Activated CD4-positive, alpha-beta T cell treated with anti-CD3 and anti-CD28 coated beads, Interleukin-2, amount 50 U/mL, for 24 hours (primary cell): ENCODE data around the gene ISG20L2.

ENCODE experiments used
- DNase-seq, 2 donors: peaks; one replicate each; pipeline ENCODE4 v3.0.0-alpha.2; 2020; ENCODE audit warnings: low read depth in 1 of 2, low spot score in 1 of 2

ISG20L2 gene

DNA sequence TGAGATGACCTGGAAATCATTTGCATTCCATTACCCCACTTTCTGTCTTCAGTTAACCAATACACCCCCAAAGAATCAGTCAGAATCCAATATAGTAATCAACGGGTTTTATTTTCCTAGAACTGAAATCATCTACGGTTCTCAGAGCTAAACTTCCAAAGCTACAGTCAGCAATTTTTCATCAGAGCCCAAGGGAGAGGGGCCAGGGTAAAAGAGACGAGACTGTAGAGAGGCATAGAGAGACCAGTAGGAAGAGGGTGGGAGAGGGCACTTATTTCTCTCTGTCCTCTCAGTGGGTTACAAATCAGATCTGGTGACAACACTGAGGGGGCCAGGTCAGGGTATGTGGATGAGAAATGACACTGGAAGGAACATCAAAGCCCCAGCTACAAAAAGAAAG, 13.5 kb upstream of the ISG20L2 start:
- no peak for DNase-seq

DNA sequence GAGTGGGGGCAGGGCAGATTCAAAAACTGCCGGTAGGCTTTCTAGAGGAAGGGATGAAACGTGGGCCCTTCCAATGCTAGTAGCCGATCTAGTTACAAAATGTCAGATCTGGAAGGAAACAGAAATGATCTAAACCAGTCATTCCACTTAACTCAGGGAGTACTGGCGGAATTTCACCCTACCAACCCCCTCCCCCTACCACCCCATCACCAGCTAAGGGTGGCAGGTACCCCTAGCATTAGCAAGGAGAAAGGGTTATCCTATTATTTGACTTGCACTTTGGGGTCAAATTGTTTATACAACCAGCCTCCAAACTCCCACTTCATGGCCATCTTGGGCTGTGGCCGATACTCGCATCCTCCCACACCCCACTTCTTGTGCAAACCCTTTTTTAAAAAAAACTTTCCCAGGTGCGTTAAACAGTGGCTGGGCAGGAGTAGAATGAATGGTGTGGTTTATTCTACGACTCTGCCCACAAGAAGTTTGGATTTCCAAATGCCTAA, 13.0 kb upstream of the ISG20L2 start:
- no peak for DNase-seq

DNA sequence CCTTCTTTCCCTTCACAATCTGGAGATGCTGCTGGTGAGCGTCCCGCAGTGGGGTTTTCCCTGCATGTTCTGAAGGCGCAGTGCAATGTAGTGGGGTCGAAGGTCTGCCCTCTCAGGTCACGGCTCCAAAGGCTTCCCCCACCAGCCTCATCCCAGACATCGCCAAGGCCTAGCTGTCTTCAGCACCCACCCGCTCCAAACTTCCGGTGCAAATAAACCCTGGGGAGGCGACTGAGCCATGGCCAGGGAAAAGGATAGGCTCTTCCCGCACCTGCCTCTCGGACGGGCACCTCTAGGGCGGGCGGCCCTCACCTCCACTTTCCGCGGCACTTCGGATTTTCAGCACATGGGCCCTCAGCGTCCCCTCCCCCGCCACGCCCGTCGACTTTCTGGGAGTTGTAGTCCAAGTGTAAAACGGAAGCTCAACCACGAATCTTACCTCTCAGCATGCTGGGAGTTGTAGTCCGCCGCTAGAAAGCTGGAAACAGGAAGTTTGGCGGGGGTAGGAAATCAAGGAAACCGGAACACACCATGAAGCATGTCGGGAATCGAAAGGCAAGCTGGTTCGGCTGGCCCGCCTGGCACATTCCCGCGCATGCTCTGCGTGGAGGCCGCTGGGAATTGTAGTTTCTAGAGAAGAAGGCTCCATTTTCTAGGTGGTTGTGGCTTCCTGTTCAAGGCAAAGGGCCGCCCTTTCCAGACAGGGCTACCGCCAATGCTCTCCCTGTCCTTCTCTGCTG, 12.3 kb upstream of the ISG20L2 start, which contains the start of gene MRPL24:
TSS of gene MRPL24 (minus strand) at position 348 of the 740 bp plus-strand sequence. CDS start 2,384 bp downstream, outside the sequence.
- DNase-seq: peak; percentile 86 to 98

DNA sequence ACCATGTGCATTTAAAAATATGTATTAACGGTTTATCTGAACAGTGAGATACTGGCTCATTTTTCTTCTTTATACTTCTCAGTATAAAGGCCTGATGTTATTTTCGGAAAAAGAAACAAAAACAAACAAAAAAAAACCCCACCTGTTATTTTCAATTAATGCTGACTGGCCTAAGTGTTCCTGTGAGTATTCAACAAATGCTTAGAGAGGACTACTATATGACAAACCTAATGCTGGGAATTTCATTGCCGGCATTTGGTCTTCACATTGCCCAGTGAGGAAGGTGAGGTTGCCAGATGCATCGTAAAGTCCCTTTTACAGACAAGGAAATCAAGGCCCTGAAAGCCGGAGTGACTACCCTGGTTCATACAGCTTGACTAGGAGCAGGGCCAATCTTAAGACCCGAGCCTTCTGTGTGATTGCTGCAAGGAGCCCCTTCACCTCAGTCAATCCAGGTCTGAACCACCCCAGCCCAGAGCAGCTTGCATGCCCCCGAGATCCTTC, 11.7 kb upstream of the ISG20L2 start:
- DNase-seq: no peak

DNA sequence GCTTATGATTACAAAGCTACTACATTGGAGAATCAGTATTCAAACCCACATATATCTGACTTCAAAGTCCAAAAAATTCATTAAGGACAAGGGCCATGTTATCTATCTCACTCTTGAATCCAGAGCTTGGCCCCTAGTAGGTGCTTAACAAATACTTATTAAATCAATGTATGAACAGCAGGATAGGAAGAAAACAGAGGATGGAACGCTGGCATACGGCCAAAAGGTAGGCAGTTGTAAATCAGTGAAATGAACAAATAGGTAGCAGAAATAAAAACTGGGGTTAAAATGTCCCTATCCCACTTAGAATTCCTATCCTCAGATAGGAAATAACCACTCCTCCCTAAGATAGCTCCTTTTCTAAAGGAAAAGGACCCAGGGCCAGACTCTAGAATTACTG, 10.3 kb upstream of the ISG20L2 start:
- DNase-seq: no peak

DNA sequence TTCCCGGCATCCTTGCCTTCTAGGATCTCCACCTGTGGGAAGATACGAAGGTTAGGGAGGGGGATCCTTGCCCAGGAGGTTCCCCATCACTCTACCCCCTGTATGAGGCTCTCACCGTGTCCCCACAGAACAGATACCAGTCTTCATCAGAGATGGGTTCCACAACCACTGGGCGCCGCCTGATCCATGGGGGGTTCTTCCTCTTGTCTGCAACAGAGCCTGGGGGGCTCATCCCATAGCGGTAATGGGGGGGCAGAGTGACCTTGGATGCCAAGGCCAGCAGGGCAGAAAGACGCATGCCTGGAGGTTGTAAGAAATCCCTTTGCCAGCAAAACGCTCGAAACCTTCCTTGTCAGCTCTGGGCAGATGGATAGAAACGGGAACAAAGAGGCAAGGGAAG, 9.8 kb upstream of the ISG20L2 start:
- no peak for DNase-seq

DNA sequence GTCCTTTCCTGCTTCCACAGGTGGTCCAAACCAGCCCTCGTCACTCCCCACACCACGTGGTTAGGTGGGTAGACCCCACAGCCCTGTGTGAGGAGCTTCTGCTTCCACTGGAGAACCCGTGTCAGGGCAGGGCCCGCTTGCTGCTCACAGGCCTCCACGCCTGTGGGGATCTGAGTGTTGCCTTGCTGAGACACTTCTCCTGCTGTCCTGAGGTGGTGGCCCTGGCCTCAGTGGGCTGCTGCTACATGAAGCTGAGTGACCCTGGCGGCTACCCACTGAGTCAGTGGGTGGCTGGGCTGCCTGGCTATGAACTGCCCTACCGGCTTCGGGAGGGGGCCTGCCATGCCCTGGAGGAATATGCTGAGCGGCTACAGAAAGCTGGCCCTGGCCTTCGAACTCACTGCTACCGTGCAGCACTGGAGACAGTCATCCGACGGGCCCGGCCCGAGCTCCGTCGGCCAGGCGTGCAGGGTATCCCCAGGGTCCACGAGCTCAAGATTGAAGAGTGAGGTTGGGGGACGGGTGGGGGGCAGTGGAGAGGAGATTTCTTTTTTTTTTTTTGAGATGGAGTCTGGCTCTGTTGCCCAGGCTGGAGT, 5.5 kb upstream of the ISG20L2 start:
- DNase-seq: no peak

DNA sequence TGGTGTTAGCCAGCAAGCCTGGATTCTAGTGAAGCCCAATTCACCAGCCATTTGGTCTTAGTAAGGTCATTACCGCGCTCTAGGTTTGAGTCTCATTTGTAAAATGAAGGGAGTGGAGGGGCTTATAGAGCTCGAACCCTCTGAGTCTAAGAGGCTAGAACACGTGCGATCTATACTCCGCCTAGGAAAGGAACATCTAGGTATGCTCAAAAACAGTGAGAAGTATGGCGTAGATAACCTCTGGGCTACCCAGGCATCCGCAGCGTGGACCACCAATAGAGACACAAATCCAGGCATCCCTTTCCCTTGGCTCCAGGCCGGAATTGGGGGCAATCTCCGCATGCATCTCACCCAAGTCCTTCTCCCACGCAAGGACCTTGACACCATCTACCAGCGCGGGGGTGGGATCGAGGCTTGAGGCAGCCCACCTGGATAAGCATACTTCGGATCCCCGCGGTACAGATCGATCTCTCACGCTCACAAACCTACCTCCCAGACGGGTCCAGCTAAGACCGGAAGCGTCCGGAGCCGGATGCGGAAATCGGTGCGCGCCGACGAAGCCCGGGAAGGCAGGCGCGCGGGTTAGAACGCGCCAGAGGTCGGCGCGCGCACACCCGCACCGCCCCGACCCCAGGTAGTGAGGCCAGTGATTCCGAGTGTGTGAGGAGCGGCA, 504 bp downstream of the ISG20L2 start, which contains the start of gene METTL25B:
TSS of gene METTL25B (plus strand) at position 544 of the 673 bp plus-strand sequence. CDS start 636 bp downstream, outside the sequence.
- peak in 1 of 2 donors; percentile 72 for DNase-seq

DNA sequence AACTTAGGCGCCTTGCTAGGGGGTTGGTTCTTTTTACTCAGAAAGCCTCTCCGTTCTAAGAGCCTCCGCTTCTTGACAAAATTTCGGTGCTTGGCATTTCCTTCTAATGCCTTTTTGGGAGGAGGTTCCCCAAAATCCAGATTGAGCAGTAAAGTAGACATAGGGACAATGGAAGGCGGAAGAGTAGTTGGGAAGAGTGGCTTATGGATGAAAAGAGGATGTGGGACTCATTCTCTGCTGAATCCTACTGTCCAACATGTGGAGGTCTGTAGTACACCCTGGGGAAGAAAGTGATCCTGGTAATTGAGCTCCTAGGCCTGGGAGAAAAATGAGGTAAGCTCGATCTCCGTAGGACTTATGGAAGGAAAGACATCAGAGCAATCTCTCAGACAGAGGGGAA, 1.1 kb downstream of the ISG20L2 start:
- DNase-seq: no peak

DNA sequence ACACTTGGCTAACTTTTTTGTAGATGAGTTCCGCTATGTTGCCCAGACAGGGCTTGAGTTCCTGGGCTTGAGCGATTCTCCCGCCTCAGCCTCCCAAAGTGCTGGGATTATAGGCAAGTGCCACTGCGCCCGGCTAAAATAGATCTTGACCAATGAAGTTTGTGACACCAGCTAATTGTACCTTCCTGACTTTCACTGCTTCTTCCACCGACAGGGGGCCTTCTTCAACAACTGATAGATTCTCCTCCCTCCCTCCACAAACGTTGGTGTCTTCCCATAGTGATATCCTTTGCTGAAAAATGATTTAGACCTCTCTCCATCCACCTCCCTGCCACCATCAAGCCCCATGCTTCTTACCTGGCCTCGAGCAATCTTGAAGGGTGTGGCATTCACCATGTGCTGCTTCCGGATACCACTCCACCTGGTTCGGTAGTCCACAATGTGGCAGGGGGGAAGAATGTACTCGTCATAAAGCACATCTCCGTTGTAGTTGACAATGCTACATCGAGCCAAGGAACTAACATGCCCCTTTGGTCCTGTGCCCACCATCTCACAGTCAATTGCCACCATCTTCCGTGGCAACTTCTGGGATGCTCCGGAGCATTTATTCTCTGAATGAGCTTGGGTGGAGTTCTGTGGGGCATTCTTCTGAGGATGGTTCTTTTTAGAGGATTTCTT, 1.9 kb downstream of the ISG20L2 start:
- DNase-seq: peak in 1 of 2 donors; percentile 30

DNA sequence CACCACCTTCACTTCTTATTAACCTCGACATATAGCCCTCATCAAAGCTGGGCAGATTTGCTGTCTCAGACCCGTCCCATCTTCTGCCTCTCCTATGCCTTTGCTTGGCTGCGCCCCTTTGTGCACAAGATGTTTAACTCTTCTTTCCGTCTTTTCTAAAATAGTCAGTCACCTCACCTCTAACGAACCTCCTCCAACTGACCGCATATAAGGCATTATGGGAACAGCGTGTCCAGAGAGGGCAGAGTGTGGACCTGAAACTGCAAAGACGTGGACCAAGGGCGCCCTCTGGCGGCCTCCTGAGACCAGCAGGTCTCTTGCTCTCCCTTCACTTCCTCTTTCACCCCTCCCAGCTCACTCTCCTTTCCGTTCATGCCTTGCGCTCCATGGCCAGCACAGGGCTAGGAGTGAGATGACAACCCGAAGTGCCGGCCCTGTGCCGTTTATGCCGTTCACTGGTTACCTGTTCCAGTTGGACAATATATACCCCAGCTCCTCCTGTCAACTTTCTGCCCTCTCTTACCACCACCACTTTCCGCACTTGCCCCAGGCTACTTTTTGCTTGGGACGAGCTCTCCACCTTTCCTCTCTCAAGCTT, 2.8 kb downstream of the ISG20L2 start:
- DNase-seq: peak; percentile 64 to 67

DNA sequence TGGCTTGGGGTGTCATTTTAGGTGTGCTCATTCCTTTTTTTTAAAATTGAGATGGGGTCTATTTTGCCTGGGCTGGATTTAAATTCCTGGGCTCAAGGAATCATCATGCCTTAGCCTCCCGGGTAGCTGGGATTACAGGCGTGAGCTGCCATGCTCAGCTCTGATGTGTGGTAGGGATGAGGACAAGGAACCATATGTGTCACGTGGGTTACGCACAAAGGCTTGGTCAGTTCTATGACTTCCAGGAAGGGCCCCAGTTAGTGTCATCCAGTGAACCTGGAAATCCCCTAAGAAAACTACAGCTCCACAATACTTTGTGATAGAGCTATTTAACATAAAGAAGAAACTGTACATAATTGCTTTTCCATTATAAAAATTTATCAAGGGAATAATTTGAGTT, 7.0 kb downstream of the ISG20L2 start:
- no peak for DNase-seq

DNA sequence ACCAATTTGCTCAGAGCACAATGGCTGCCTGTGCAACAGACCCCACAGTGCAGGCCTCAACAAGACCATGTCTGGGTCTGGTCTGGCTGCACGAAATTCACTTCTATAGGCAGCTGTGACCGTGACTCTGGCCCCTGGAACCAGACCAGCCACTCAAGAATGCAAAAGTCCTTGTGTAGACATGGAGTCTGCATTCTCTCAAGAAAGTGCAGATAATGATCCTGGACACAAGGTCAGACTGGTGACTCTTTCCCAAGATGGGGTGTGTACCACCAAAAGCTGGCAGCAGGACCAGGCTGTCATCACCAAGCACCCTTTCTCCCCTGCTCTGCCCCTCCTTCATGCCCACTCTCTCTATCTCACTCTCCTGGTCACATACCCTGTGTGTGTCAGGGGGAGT, 7.4 kb downstream of the ISG20L2 start:
- no peak for DNase-seq

DNA sequence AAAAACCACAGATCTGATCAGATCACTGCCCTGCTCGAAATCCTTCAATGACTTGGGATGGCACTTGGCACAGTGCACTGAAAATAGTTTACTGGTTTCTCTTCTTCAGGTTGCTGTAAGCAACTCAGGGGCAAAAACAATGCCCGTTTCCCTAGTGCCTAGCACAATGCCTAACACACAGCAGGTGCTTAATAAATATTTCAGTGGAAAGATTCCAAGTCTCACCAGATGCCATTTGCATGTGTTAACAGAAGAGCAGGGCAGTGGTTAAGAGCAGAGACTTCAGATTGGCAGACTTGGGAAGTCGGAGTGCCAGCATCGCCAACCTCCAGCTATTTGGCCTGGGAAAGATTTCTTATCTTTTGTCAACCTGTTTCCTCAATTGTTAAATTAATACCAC, 11.2 kb downstream of the ISG20L2 start:
- DNase-seq: no peak

DNA sequence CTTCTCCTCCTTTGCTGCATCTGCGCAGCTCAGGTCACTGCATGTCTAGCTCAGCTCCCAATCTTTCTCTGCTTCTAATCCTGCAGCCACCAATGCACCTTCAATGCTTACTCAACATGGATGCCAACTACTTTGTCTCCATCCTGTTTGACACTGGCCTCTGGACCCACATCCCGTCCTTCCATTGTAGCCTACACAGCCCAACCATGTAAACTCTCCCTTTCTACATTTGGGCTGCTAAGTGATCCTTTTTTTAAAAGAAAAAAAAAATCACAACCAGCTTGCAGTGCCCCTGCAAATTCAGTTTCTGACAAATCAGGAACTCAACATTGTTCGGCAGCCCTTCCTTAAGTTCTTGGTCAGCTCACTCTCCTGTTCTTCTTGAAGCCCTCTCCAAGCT, 13.7 kb downstream of the ISG20L2 start:
- no peak for DNase-seq

DNA sequence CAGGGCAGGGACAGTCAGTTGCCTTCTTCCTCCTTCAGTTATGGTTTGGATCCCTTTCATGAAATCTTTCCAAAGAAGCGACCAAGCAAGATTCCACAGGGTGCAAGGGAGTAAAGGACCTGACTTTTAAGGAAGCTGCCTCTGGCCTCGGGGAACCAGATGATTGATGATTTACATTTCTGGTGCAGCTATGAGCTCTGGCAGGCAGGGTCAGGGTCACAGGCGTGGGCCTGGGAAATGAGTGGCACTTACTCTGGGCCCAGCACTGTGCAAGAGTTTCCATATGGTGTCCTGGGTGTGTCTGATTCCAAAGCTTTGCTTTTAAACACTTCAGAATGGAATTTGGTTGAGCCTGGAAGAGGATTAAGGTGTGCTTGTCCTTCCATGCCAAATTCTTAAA, 15.9 kb downstream of the ISG20L2 start:
- no peak for DNase-seq

DNA sequence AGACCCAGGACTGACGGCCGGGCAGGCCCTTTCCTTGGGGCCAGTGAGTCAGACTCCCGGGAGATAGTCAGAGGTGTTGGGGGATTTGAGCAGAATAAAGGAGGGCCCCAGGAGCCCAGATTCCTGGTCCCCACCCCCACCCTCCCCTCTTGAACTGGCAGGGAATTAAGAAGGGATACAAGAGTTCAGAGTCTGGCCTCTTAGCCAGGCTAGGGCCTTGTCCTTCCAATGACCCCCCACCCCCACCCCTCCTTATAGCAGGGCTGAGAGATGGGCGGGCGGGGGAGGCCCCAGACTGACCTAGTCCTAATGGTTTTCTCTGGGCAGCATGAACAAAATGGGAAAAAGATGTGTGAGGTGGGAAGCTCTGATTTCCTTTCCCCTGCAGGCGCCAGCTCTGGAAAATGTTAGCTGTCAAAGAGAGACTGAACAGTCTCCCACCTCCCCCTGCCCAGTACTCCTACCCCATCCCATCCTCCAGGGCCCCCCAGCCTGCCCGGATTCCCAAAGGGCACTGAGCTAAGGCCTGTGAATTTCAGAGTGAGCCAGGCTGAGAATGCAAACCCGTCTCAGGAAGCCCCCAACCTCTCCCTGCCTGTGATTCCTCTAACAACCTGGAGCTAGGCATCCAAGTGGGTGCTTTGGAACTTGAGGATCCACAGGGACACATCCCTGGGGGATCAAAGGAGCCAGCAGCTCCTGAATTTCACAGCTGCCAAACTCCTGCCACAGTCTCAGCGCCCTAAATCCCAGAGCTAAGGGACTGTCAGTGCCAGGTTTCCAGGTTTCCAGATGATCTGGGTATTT, 17.4 kb downstream of the ISG20L2 start:
- no peak for DNase-seq

DNA sequence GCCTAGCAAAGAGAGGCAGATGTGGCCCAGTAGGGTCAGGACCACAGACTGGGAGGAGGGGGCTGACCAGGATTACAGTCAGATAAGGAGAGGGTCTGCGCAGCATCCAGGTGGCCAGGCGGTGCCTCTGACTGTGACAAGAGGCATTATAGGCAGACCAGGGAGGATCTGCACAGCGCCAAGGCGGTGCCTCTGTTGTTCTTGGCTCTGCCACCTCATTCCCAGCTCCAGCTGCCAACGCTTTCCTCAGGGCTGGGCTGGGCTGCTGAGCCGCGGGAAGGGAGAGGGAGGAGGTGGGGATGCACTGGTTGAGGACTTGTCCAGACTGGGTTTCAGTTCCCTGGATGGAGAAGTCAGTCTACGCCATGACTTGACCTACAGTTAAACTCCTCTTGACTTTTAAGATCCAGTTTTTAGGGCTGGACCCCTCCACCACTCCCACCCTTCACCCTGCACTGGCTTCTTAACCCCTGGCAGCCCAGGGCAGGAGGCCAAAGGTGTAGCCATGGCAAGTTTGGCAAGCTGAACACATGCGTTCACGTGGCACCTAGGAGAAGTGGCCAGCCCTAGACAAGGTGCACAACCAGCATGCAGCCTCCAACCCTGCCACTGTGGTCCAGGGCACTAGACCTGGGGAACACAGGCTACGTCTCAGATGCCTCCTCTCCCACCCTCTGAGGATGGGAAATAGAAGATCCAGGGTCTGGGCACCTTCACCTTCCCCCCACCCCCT, 18.6 kb downstream of the ISG20L2 start:
- DNase-seq: no peak

DNA sequence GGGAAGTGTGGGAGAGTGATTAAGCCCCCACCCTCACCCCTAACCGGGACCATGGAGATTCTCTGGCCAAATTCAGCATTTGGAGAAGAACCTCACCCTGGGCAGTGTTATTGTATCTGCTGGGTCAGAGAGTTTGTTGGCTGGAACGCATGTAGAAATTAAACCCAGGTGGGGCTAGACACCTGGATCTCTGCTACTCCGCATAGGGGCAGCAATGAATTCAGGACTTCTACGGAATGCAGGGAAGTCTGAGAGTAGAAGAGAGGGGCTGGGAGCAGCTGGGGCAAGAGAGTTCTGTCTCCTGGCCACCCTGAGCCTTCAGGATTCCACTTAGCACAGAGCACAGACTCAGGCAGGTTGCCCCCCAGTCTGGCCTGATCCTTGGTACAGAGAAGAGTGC, 19.5 kb downstream of the ISG20L2 start:
- no peak for DNase-seq
